22Rv1 (cell line): Measurements from ENCODE around the gene LY6G6F.
"Not testable (repeated sequence)": the region's sequence is repeated elsewhere in the genome, so short reads cannot be mapped to it uniquely, and the experiment has no call there.

ENCODE experiments used
- H3K27ac ChIP-seq: fragments of 450-650 bp; 2 replicates; pipeline ENCODE4 v1.5.1; 2017
- CTCF ChIP-seq: fragments of 450-650 bp; IDR thresholded peaks from 2 replicates; pipeline ENCODE4 v1.5.1; 2017; ENCODE audit warnings: mild to moderate bottlenecking
- ZFX ChIP-seq: fragments of 450-650 bp; IDR thresholded peaks from 2 replicates; pipeline ENCODE4 v1.6.1; 2017; ENCODE audit warnings: antibody characterized with exemption, borderline replicate concordance

LY6G6F gene

GRCh38 chr6:31707701-31708100 lies 1.0 kb downstream of the LY6G6F start:
- no peak overlapping the region for H3K27ac ChIP-seq
- no peak for TF ChIP-seq ZFX
- no peak for TF ChIP-seq CTCF

GRCh38 chr6:31708224-31708623 lies 1.6 kb downstream of the LY6G6F start:
- TF ChIP-seq CTCF (no peak), ZFX (no peak)
- no peak overlapping the region for H3K27ac ChIP-seq

GRCh38 chr6:31709157-31709556 lies 2.5 kb downstream of the LY6G6F start:
- H3K27ac ChIP-seq, result not testable (repeated sequence)

- TF ChIP-seq ZFX (no peak), CTCF (no peak)
- no peak overlapping the region for H3K27ac ChIP-seq
Observed at GRCh38 chr6:31710523-31711219, 4.0 kb downstream of the LY6G6F start.

- no peak for TF ChIP-seq CTCF
- no peak for TF ChIP-seq ZFX
- H3K27ac ChIP-seq, result no peak overlapping the region
Observed at GRCh38 chr6:31711233-31711632, 4.6 kb downstream of the LY6G6F start.

GRCh38 chr6:31712296-31712695 lies 5.6 kb downstream of the LY6G6F start:
- no peak overlapping the region for H3K27ac ChIP-seq
- peak; percentile 71 for TF ChIP-seq CTCF
- no peak for TF ChIP-seq ZFX

GRCh38 chr6:31713465-31713864 lies 6.8 kb downstream of the LY6G6F start:
- no peak overlapping the region for H3K27ac ChIP-seq
- no peak for TF ChIP-seq ZFX
- TF ChIP-seq CTCF, result no peak
